B cell (primary cell): ENCODE data around the gene TCF7L1.

Experiments
- CTCF ChIP-seq: fragments of 200-600 bp; IDR thresholded peaks from one replicate; pipeline ENCODE4 v1.8.0; 2022; ENCODE audit warnings: antibody characterized with exemption, mild to moderate bottlenecking
- EZH2 ChIP-seq: IDR thresholded peaks from 2 replicates; pipeline ENCODE4 v1.6.1; 2012; ENCODE audit warnings: borderline replicate concordance, low read depth, mild to moderate bottlenecking, moderate library complexity, low read length; ENCODE audit not compliant: insufficient read depth, poor library complexity, severe bottlenecking

DNA sequence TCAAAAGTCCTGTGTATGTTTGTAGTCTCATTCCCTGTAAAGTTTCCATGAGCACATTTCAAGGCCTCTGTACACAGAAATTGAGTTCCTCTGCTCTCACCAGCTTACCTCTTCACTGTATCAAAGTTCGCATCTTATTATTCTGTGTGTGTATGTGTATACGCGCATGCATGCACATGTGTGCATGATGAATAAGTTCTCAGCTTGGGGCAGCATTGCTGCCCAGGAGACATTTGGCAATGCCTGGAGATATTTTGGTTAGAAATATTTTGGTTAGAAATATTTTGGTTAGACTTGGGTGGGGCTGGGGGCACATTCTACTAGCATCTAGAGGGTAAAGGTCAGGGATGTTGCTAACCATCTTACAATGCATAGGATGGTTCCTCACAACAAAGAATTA lies 23.4 kb downstream of the TCF7L1 start:
- TF ChIP-seq CTCF: no peak
- TF ChIP-seq EZH2: no peak
